GM10266 (cell line): ENCODE data around the gene DAP3.
A peak's percentile ranks its signal among the peaks of the same experiment; 100 is the strongest.

Experiments used
- DNase-seq: peaks from one replicate; pipeline ENCODE4 v3.0.0; 2012; ENCODE audit errors: extremely low spot score
- TF ChIP-seq, protein P1 (sequence below): IDR thresholded peaks from 2 replicates; pipeline ENCODE4 v1.5.1; 2012; ENCODE audit warnings: mild to moderate bottlenecking, low read depth; ENCODE audit not compliant: control insufficient read depth, insufficient read depth; ENCODE audit errors: missing control alignments

Gene DAP3

DNA sequence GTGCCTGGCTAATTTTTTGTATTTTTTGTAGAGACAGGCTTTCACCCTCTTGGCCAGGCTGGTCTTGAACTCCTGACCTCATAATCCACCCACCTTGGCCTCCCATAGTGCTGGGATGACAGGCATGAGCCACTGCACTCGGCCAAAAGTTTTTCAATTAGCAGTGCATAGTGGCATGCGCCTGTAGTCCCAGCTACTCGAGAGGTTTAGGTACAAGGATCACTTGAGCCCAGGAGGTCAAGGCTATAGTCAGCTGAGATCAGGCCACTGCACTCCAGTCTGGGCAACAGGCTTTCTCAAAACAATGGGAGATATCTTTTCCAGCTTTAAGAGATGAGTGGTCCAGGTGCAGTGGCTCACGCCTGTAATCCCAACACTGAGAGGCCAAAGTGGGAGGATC is 30.8 kb downstream of the DAP3 start:
- DNase-seq, result no peak
- TF ChIP-seq, protein P1, sequence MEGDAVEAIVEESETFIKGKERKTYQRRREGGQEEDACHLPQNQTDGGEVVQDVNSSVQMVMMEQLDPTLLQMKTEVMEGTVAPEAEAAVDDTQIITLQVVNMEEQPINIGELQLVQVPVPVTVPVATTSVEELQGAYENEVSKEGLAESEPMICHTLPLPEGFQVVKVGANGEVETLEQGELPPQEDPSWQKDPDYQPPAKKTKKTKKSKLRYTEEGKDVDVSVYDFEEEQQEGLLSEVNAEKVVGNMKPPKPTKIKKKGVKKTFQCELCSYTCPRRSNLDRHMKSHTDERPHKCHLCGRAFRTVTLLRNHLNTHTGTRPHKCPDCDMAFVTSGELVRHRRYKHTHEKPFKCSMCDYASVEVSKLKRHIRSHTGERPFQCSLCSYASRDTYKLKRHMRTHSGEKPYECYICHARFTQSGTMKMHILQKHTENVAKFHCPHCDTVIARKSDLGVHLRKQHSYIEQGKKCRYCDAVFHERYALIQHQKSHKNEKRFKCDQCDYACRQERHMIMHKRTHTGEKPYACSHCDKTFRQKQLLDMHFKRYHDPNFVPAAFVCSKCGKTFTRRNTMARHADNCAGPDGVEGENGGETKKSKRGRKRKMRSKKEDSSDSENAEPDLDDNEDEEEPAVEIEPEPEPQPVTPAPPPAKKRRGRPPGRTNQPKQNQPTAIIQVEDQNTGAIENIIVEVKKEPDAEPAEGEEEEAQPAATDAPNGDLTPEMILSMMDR, result no peak

DNA sequence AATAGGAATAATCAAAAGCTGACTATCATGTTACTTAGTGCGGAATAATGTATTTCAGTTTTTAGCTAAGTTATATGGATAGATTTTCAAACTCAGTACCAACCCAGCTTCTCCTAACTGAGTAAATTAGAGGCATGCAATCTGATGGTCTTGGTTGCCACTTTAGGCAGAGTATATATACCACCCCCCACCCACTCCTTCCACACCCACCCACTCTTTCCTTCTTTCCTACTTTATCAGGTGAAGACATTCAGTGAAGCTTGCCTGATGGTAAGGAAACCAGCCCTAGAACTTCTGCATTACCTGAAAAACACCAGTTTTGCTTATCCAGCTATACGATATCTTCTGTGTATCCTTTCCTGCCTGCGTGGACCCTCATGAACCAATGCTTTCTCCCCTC is 36.3 kb downstream of the DAP3 start:
- TF ChIP-seq, protein P1, result no peak
- DNase-seq, result no peak

DNA sequence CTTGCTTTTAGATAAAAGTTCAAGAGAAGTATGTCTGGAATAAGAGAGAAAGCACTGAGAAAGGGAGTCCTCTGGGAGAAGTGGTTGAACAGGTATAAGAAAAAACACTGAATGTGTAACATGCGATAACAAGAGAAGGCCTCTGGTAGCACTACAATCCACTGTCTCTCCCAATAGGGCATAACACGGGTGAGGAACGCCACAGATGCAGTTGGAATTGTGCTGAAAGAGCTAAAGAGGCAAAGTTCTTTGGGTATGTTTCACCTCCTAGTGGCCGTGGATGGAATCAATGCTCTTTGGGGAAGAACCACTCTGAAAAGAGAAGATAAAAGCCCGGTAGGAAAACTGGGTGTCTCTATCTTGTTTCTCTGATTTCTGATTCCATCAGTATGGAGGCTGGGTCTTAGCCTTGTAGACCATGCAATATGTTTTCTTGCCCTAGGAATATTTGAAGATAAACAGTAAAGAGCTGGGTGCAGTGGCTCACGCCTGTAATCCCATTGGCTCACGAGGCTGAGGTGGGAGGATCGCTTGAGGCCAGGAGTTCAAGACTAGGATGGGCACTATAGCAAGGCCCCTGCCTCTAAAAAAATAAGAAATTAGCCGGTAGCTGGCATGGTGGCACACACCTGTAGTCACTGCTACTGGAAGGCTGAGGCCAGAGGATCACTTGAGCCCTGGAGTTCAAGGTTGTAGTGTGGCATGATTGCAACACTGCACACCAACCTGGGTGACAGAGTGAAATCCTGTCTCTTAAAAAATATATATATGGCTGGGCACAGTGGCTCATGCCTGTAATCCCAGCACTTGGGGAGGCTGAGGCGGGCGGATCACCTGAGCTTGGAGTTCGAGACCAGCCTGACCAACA is 40.4 kb downstream of the DAP3 start:
- DNase-seq, result no peak
- TF ChIP-seq, protein P1, result peak; percentile 48

DNA sequence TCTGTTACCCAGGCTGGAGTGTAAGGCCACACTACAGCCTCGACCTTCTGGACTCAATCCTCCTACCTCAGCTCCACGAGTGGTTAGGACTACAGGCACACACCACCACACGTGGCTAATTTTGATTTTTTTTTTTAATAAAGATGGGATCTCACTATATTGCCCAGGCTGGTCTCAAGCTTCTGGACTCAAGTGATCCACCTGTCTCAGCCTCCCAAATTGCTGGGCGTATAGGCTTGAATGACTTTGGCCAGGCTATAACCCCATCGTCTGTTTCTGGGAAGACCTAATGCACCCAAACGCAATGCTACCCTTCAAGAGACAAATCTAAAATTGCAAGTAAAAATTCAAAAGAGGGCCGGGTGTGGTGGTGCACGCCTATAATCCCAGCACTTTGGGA is 52.1 kb downstream of the DAP3 start:
- TF ChIP-seq, protein P1, result no peak
- no peak for DNase-seq

DNA sequence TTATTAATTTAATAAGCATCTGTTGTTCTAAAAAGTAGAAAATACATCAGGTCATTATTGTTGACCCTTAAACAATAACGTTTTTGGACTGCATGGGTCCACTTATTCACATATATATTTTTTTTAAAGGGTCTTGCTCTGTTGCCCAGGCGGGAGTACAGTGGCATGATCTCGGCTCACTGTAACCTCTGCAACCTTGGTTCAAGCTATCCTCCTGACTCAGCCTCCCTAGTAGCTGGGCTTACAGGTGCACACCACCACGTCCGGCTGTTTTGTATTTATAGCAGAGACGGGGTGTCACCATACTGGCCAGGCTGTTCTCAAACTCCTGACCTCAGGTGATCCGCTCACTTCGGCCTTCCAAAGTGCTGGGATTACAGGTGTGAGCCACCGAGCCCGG is 53.0 kb downstream of the DAP3 start:
- DNase-seq, result no peak
- TF ChIP-seq, protein P1, result no peak

DNA sequence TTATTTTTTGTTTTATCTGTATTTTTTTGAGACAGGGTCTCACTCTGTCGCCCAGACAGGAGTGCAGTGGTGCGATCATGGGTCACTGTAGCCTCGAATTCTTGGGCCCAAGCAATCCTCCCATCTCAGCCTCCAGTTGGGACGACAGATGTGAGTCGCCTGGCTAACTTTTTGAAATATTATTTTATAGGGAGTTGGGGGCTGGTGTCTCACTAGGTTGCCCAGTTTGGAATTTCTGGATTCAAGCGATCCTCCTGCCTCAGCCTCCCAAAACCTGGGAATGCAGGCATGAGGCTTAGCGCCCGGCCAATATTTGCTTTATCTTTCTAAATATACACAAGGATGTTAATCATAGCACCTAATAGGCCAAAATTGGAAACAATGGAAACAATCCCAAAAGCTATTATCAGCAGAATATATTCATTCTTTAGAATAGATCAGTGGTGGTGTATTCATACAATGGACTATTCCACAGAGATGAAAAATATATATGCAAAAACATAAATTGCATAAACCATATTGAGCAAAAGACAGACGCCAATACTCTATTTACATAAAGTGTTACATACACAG is 55.9 kb downstream of the DAP3 start:
- TF ChIP-seq, protein P1, result no peak
- DNase-seq, result no peak
